DMS153 treated with DMSO at 0.1 percent for 48 hours (cell line): ENCODE data around the gene LMX1A.

Experiments used
- DNase-seq: peaks from one replicate; lab custom pipeline; 2025; ENCODE audit not compliant: unreplicated experiment; lab: John Stamatoyannopoulos, UW

The LMX1A gene

GRCh38 chr1:165355977-165356811 is at the start of gene LMX1A:
Gene LMX1A (minus strand): TSS chr1:165356715. CDS start chr1:165355559, 1,156 bp downstream.
- DNase-seq = no peak

GRCh38 chr1:165403835-165404482 is 47.4 kb upstream of the LMX1A start:
- DNase-seq = peak; percentile 57

GRCh38 chr1:165402517-165403111 is 46.1 kb upstream of the LMX1A start:
- DNase-seq = no peak

GRCh38 chr1:165397944-165398343 is 41.4 kb upstream of the LMX1A start:
- DNase-seq = no peak

GRCh38 chr1:165395901-165396300 is 39.4 kb upstream of the LMX1A start:
- no peak for DNase-seq

GRCh38 chr1:165395478-165395877 is 39.0 kb upstream of the LMX1A start:
- peak; percentile 48 for DNase-seq

GRCh38 chr1:165392634-165393571 is 36.4 kb upstream of the LMX1A start:
- DNase-seq = peak; percentile 64

- no peak for DNase-seq
Observed at GRCh38 chr1:165389609-165390008, 33.1 kb upstream of the LMX1A start.

- no peak for DNase-seq
Observed at GRCh38 chr1:165387961-165388360, 31.4 kb upstream of the LMX1A start.

- DNase-seq = no peak
Observed at GRCh38 chr1:165387505-165387904, 31.0 kb upstream of the LMX1A start.

- DNase-seq = no peak
Observed at GRCh38 chr1:165383599-165384405, 27.3 kb upstream of the LMX1A start.

GRCh38 chr1:165383067-165383466 is 26.6 kb upstream of the LMX1A start:
- no peak for DNase-seq

GRCh38 chr1:165381745-165382505 is 25.4 kb upstream of the LMX1A start:
- no peak for DNase-seq

- DNase-seq = no peak
Observed at GRCh38 chr1:165376811-165377311, 20.3 kb upstream of the LMX1A start.

- peak; percentile 87 for DNase-seq
Observed at GRCh38 chr1:165376041-165376810, 19.7 kb upstream of the LMX1A start.

- peak; percentile 52 for DNase-seq
Observed at GRCh38 chr1:165375623-165376022, 19.1 kb upstream of the LMX1A start.

GRCh38 chr1:165371588-165372225 is 15.2 kb upstream of the LMX1A start:
- no peak for DNase-seq
